HEK293 (cell line): Measurements from ENCODE around the gene WFS1.

Experiments used
- HOXA7 ChIP-seq: sonication (generic); formaldehyde crosslinking; IDR thresholded peaks from 2 replicates; pipeline ENCODE4 v1.8.1; 2022; ENCODE audit warnings: missing genetic modification reagents, borderline replicate concordance
- SP2 ChIP-seq: fragments of 450-650 bp; formaldehyde crosslinking; IDR thresholded peaks from 2 replicates; pipeline ENCODE4 v1.5.1; 2016; ENCODE audit warnings: missing biosample characterization, missing genetic modification characterization
- ZBTB21 ChIP-seq: fragments of 450-650 bp; formaldehyde crosslinking; IDR thresholded peaks from 2 replicates; pipeline ENCODE4 v1.5.1; 2017; ENCODE audit warnings: missing biosample characterization, missing genetic modification characterization
- ZNF133 ChIP-seq: fragments of 450-650 bp; formaldehyde crosslinking; IDR thresholded peaks from 2 replicates; pipeline ENCODE4 v1.5.1; 2016; ENCODE audit warnings: missing biosample characterization, missing genetic modification characterization
- ZNF19 ChIP-seq: fragments of 450-650 bp; formaldehyde crosslinking; IDR thresholded peaks from 2 replicates; pipeline ENCODE4; 2016; ENCODE audit warnings: missing biosample characterization, missing genetic modification characterization, low read depth
- ZNF324 ChIP-seq: fragments of 450-650 bp; formaldehyde crosslinking; IDR thresholded peaks from 2 replicates; pipeline ENCODE4 v1.5.1; 2016; ENCODE audit warnings: missing biosample characterization, missing genetic modification characterization
- ZNF423 ChIP-seq: fragments of 450-650 bp; formaldehyde crosslinking; IDR thresholded peaks from 2 replicates; pipeline ENCODE4 v1.5.1; 2016; ENCODE audit warnings: missing biosample characterization, missing genetic modification characterization
- ZNF501 ChIP-seq: fragments of 450-650 bp; formaldehyde crosslinking; IDR thresholded peaks from 2 replicates; pipeline ENCODE4 v1.5.1; 2016; ENCODE audit warnings: missing biosample characterization, missing genetic modification characterization
- ZNF549 ChIP-seq: fragments of 450-650 bp; IDR thresholded peaks from 2 replicates; pipeline ENCODE4 v1.5.1; 2018; ENCODE audit warnings: missing biosample characterization, missing genetic modification characterization, mild to moderate bottlenecking, inconsistent platforms, moderate library complexity
- TF ChIP-seq, protein P1 (sequence below): fragments of 450-650 bp; formaldehyde crosslinking; IDR thresholded peaks from 2 replicates; pipeline ENCODE4 v1.5.1; 2016; ENCODE audit warnings: missing biosample characterization, missing genetic modification characterization
- TF ChIP-seq, protein P2 (sequence below): fragments of 450-650 bp; formaldehyde crosslinking; IDR thresholded peaks from 2 replicates; pipeline ENCODE4 v1.5.1; 2017; ENCODE audit warnings: missing biosample characterization, missing genetic modification characterization
- TF ChIP-seq, protein P3 (sequence below): fragments of 450-650 bp; formaldehyde crosslinking; IDR thresholded peaks from 2 replicates; pipeline ENCODE4 v1.5.1; 2016; ENCODE audit warnings: missing biosample characterization, missing genetic modification characterization
- TF ChIP-seq, protein P4 (sequence below): fragments of 450-650 bp; formaldehyde crosslinking; IDR thresholded peaks from 2 replicates; pipeline ENCODE4 v1.5.1; 2016; ENCODE audit warnings: missing biosample characterization, missing genetic modification characterization

DNA sequence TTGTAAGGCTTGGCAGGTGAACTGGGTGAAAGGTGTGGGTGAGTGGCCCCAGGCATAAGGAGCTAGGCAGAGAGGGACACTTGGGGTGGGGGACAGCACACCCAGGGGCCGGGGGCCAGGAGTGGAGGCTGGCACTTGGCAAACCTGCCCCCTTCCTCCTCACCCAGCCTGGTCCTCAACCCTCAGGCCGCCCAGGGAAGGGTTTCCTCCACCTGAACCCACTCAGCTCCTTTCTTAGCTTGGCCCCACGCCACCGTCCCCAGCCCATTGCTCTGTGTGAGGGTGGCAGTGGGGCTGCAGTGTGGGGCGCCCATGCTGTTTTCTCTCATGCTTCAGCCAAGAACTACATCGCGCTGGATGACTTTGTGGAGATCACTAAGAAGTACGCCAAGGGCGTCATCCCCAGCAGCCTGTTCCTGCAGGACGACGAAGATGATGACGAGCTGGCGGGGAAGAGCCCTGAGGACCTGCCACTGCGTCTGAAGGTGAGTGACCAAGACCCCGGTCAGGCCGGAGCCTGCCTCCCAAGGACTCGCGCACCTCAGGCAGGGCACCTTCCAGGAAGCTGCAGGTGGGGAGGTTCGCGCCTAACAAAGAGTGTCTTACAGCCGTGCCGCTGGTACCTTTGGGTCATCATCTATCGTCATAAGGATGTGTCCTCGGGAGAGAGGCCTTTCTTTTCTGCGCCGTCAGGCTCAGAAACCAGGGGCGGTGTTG, 25.2 kb downstream of the WFS1 start:
- TF ChIP-seq, protein P1, sequence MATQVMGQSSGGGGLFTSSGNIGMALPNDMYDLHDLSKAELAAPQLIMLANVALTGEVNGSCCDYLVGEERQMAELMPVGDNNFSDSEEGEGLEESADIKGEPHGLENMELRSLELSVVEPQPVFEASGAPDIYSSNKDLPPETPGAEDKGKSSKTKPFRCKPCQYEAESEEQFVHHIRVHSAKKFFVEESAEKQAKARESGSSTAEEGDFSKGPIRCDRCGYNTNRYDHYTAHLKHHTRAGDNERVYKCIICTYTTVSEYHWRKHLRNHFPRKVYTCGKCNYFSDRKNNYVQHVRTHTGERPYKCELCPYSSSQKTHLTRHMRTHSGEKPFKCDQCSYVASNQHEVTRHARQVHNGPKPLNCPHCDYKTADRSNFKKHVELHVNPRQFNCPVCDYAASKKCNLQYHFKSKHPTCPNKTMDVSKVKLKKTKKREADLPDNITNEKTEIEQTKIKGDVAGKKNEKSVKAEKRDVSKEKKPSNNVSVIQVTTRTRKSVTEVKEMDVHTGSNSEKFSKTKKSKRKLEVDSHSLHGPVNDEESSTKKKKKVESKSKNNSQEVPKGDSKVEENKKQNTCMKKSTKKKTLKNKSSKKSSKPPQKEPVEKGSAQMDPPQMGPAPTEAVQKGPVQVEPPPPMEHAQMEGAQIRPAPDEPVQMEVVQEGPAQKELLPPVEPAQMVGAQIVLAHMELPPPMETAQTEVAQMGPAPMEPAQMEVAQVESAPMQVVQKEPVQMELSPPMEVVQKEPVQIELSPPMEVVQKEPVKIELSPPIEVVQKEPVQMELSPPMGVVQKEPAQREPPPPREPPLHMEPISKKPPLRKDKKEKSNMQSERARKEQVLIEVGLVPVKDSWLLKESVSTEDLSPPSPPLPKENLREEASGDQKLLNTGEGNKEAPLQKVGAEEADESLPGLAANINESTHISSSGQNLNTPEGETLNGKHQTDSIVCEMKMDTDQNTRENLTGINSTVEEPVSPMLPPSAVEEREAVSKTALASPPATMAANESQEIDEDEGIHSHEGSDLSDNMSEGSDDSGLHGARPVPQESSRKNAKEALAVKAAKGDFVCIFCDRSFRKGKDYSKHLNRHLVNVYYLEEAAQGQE (tag by site-specific recombination): no peak
- TF ChIP-seq ZNF324 (no peak), ZNF501 (tag by site-specific recombination) (no peak), ZBTB21 (no peak), ZNF19 (no peak), ZNF133 (tag by site-specific recombination) (no peak), ZNF423 (tag by site-specific recombination) (no peak), SP2 (tag by site-specific recombination) (no peak), HOXA7 (CRISPR knock-in tag) (no peak), ZNF549 (tag by site-specific recombination) (no peak)
- TF ChIP-seq, protein P2, sequence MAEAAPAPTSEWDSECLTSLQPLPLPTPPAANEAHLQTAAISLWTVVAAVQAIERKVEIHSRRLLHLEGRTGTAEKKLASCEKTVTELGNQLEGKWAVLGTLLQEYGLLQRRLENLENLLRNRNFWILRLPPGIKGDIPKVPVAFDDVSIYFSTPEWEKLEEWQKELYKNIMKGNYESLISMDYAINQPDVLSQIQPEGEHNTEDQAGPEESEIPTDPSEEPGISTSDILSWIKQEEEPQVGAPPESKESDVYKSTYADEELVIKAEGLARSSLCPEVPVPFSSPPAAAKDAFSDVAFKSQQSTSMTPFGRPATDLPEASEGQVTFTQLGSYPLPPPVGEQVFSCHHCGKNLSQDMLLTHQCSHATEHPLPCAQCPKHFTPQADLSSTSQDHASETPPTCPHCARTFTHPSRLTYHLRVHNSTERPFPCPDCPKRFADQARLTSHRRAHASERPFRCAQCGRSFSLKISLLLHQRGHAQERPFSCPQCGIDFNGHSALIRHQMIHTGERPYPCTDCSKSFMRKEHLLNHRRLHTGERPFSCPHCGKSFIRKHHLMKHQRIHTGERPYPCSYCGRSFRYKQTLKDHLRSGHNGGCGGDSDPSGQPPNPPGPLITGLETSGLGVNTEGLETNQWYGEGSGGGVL (tag by site-specific recombination): no peak
- TF ChIP-seq, protein P3, sequence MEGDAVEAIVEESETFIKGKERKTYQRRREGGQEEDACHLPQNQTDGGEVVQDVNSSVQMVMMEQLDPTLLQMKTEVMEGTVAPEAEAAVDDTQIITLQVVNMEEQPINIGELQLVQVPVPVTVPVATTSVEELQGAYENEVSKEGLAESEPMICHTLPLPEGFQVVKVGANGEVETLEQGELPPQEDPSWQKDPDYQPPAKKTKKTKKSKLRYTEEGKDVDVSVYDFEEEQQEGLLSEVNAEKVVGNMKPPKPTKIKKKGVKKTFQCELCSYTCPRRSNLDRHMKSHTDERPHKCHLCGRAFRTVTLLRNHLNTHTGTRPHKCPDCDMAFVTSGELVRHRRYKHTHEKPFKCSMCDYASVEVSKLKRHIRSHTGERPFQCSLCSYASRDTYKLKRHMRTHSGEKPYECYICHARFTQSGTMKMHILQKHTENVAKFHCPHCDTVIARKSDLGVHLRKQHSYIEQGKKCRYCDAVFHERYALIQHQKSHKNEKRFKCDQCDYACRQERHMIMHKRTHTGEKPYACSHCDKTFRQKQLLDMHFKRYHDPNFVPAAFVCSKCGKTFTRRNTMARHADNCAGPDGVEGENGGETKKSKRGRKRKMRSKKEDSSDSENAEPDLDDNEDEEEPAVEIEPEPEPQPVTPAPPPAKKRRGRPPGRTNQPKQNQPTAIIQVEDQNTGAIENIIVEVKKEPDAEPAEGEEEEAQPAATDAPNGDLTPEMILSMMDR (tag by site-specific recombination): no peak
- TF ChIP-seq, protein P4, sequence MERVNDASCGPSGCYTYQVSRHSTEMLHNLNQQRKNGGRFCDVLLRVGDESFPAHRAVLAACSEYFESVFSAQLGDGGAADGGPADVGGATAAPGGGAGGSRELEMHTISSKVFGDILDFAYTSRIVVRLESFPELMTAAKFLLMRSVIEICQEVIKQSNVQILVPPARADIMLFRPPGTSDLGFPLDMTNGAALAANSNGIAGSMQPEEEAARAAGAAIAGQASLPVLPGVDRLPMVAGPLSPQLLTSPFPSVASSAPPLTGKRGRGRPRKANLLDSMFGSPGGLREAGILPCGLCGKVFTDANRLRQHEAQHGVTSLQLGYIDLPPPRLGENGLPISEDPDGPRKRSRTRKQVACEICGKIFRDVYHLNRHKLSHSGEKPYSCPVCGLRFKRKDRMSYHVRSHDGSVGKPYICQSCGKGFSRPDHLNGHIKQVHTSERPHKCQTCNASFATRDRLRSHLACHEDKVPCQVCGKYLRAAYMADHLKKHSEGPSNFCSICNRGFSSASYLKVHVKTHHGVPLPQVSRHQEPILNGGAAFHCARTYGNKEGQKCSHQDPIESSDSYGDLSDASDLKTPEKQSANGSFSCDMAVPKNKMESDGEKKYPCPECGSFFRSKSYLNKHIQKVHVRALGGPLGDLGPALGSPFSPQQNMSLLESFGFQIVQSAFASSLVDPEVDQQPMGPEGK (tag by site-specific recombination): no peak
